NCI-H510A treated with DMSO at 0.1 percent for 48 hours (cell line): ENCODE results near the gene TNFSF11.

Experiments
- DNase-seq: peaks from one replicate; lab custom pipeline; 2025; lab: John Stamatoyannopoulos, UW

Gene TNFSF11

DNA sequence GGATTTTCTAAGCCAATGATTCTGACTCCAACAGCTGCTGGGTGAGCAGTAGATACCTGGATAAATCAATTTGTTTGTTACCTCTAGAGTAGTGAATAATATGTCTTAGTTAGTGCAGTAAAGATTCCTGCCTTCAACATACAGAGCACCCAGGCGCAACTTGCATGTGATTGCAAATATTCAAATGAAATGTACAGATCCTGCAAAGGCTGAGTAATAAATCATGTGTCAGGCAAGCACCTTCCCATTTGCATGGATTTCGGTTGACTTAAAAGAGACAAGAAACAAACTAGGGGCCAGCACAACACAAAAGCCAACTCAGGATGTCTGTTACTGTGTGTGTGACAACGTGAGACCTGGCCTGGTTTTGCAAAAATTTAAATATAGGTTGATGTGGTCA, 79.7 kb downstream of the TNFSF11 start:
- DNase-seq, result no peak

DNA sequence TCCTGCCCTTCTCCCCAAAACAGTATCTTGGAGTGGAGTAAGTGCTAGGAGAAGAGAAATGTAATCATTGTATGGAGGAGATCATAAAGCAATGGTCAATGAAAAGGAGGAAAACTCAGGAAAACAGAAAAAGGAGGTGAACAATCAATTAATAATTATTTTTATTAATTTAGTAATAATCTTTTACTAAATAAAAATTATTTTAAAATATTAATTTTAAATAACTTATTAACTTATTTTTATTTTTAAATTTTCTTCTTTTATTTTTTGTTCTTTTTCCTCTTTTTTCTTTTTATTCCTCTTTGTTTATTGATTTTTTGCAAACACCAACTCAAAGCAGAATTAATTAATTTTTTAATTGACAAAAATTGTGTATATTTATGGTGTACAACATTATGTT, 80.3 kb downstream of the TNFSF11 start:
- no peak for DNase-seq

DNA sequence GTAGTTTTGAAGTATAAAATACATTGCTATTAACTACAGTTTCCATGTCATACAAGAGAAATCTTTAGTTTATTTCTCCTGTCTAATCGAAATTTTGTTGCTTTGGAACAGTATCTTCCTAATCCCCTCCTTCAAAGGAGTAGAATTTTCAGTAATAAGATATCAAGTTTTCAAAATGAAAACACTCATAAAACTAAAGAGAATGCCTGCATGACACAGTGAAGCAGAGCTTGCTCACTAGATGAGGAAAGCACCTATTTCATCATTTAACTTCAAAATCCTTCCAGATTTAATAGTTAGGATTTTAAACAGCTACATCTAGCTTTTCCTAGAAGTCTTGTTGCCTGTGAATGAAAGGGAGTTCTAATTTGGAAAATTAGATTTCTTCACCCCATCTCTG, 80.8 kb downstream of the TNFSF11 start:
- no peak for DNase-seq

DNA sequence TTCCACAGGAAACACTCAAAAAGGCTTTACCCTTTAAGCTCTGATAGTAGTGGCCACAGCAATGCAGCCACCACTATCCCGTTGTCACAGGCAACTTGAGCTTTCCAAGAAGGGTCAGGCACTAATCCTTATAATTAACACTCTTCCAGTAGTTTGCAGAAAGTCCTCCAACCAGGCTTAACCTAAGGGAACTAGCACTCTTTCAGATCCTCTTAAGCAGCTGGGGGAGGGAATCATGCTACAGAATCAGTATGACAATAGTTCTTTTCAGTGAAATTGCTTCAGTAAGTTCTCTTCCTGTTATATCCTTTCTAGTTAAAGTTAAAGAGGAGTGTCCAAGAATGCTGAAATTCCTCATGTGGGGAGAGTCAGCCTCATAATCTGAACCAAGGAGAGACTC, 82.2 kb downstream of the TNFSF11 start:
- DNase-seq, result no peak

DNA sequence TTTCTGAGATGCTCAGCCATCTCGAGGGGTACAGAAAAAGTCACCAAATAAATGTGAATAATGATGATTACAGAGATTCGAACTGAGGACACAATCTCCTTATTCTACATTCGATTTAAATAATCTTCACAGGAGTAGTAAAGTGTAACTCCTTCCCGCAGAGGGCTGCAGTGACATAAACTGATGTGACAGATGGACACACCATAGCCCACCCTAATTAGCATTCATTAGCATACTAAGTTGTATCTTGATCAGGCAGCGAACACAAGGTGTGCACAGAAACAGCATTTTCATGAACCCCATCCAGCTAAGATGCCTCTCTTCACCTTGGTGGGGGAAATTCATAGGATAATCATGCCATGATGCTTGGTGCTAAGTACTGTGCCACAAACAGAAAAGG, 83.0 kb downstream of the TNFSF11 start:
- DNase-seq, result no peak
